HepG2 (cell line): ENCODE results near the gene WDR27. TPM values are rescaled to one million over a fixed set of nuclear protein-coding genes. Genes with fewer than 3 reads are reported as not detected.

ENCODE experiments used
- ARNT ChIP-seq: fragments of 450-650 bp; IDR thresholded peaks from 2 replicates; pipeline ENCODE4 v1.6.1; 2017
- ELF3 ChIP-seq: IDR thresholded peaks from 2 replicates; pipeline ENCODE4 v1.6.1; 2016; ENCODE audit warnings: missing genetic modification reagents, missing compliant biosample characterization
- FOXO4 ChIP-seq: sonication (generic); formaldehyde crosslinking; conservative IDR thresholded peaks from 2 replicates; pipeline ENCODE4 v1.8.1; 2023; ENCODE audit warnings: missing genetic modification reagents
- ZNF552 ChIP-seq: sonication (generic); formaldehyde crosslinking; IDR thresholded peaks from 2 replicates; pipeline ENCODE4 v1.9.0; 2022; ENCODE audit warnings: missing genetic modification reagents, mild to moderate bottlenecking, borderline replicate concordance
- ZSCAN21 ChIP-seq: sonication (generic); formaldehyde crosslinking; IDR thresholded peaks from 2 replicates; pipeline ENCODE4 v1.8.0; 2022; ENCODE audit warnings: mild to moderate bottlenecking, missing genetic modification reagents, moderate library complexity, borderline replicate concordance
- polyA plus RNA-seq, 8 experiments: library from polyadenylated mRNA; depleted of rRNA in 3 of 8; stranded (reverse) in 7 of 8; unstranded in 1 of 8; fragments of >200 nt; fragmentation: Illumina TruSeq in 4 of 8; extraction: Trizol in 4 of 8; gene quantifications; 2 replicates each; pipeline versions ENCODE4 v1.2.1 to v1.2.3, GENCODE V29; 2011 to 2016; ENCODE audit warnings: low read depth in 4 of 8, missing spikeins in 1 of 8, mixed read lengths in 1 of 8; ENCODE audit not compliant: insufficient read depth in 1 of 8
- total RNA-seq, 5 experiments: library from RNA; depleted of rRNA; stranded (reverse); fragments of >200 nt; fragmentation: Illumina TruSeq; extraction: Trizol; gene quantifications; 2 replicates each; pipeline ENCODE4 v1.2.3, GENCODE V29; 2016; ENCODE audit warnings: low read depth in 1 of 5
- TF ChIP-seq, protein P1 (sequence below): sonication (generic); formaldehyde crosslinking; IDR thresholded peaks from 2 replicates; pipeline ENCODE4 v1.4.0; 2020; ENCODE audit warnings: missing genetic modification reagents, borderline replicate concordance
- TF ChIP-seq, protein P2 (sequence below): sonication (generic); formaldehyde crosslinking; IDR thresholded peaks from 2 replicates; pipeline ENCODE4 v1.5.0; 2020; ENCODE audit warnings: missing genetic modification reagents, mild to moderate bottlenecking, borderline replicate concordance

The WDR27 gene
- total and polyA plus RNA-seq, 2 of the 13 experiments (the other 11 are each of a cell fraction or from before 2014, with no cell fraction given), result 34.1 to 80.3 TPM

DNA sequence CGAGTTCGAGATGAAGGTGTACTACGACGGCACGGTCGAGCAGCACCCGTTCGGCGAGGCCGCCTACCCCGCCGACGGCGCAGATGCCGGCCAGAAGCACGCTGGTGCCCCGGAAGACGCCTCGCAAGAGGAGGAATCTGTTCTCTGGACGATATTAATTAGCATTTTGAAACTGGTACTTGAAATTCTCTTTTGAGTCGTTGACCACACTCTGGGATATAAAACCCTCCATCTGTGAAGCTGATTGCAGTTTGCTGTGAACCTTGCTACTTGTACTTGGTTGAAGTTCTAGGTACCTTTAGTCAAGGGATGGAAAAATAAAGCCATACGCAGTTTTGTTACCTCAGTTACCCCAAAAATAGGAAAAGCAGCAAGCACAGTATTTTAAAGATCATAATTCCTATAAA, 1.0 kb upstream of the WDR27 start (continued):
- TF ChIP-seq FOXO4 (no peak), ZSCAN21 (CRISPR knock-in tag) (no peak), ELF3 (CRISPR knock-in tag) (no peak), ZNF552 (0 out of 2 replicates have a peak, but pooled peaks have one; percentile 4), ARNT (no peak)
- TF ChIP-seq, protein P1, sequence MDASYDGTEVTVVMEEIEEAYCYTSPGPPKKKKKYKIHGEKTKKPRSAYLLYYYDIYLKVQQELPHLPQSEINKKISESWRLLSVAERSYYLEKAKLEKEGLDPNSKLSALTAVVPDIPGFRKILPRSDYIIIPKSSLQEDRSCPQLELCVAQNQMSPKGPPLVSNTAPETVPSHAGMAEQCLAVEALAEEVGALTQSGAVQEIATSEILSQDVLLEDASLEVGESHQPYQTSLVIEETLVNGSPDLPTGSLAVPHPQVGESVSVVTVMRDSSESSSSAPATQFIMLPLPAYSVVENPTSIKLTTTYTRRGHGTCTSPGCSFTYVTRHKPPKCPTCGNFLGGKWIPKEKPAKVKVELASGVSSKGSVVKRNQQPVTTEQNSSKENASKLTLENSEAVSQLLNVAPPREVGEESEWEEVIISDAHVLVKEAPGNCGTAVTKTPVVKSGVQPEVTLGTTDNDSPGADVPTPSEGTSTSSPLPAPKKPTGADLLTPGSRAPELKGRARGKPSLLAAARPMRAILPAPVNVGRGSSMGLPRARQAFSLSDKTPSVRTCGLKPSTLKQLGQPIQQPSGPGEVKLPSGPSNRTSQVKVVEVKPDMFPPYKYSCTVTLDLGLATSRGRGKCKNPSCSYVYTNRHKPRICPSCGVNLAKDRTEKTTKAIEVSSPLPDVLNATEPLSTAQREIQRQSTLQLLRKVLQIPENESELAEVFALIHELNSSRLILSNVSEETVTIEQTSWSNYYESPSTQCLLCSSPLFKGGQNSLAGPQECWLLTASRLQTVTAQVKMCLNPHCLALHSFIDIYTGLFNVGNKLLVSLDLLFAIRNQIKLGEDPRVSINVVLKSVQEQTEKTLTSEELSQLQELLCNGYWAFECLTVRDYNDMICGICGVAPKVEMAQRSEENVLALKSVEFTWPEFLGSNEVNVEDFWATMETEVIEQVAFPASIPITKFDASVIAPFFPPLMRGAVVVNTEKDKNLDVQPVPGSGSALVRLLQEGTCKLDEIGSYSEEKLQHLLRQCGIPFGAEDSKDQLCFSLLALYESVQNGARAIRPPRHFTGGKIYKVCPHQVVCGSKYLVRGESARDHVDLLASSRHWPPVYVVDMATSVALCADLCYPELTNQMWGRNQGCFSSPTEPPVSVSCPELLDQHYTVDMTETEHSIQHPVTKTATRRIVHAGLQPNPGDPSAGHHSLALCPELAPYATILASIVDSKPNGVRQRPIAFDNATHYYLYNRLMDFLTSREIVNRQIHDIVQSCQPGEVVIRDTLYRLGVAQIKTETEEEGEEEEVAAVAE (CRISPR knock-in tag), result no peak
- TF ChIP-seq, protein P2, sequence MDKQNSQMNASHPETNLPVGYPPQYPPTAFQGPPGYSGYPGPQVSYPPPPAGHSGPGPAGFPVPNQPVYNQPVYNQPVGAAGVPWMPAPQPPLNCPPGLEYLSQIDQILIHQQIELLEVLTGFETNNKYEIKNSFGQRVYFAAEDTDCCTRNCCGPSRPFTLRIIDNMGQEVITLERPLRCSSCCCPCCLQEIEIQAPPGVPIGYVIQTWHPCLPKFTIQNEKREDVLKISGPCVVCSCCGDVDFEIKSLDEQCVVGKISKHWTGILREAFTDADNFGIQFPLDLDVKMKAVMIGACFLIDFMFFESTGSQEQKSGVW (CRISPR knock-in tag), result no peak
